ENCODE data around the gene ACTR1A.

DNA sequence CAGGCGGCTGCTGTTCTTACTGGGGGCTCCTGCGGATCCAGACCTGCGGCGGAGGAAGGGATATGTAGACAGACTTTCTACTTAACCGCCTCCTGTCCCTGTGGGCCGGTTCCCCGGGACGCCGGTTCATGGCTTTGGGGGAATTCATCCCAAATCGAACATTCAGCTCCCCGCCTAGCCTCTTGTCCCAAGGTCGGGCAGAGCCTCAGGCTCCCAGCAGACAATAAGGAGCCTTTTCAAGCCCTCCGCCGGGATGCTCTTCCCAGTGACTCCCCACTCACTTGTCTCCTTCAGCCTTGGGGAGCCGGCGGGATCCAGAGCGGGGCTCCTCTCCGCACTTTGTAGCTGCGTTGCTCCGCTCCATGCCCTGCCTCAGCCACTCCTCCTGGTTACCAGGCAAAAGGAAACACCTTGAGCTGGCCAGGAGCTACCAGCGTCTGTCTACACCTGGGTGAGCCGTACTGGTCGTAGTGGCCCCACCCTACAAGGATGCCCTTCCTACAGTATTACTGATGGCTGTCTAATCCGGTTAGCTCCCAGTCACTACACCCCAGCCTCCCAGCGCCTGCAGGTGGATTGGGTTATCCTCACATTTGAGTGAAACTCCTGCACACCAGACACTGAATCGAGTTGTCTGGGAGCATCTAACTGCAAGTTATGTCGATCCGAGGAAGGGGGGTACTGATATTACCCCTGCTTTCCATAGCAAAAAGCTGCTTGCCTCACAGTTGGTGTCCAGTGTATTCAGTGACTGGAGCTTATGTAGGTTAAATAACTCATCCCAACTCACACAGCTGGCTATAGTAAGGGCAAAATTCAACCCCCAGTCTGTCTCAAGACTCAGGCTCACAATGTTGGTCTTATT lies 51.2 kb downstream of the ACTR1A start, which contains the start of gene C10orf95:
- TF ChIP-seq, protein P1, sequence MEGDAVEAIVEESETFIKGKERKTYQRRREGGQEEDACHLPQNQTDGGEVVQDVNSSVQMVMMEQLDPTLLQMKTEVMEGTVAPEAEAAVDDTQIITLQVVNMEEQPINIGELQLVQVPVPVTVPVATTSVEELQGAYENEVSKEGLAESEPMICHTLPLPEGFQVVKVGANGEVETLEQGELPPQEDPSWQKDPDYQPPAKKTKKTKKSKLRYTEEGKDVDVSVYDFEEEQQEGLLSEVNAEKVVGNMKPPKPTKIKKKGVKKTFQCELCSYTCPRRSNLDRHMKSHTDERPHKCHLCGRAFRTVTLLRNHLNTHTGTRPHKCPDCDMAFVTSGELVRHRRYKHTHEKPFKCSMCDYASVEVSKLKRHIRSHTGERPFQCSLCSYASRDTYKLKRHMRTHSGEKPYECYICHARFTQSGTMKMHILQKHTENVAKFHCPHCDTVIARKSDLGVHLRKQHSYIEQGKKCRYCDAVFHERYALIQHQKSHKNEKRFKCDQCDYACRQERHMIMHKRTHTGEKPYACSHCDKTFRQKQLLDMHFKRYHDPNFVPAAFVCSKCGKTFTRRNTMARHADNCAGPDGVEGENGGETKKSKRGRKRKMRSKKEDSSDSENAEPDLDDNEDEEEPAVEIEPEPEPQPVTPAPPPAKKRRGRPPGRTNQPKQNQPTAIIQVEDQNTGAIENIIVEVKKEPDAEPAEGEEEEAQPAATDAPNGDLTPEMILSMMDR (IDR thresholded peaks at IDR 0.05): no peak
- TF ChIP-seq POLR2A (IDR thresholded peaks at IDR 0.05): no peak

All from adrenal gland (tissue), 5 donors.